Right lobe of liver (tissue), 6 donors: ENCODE data around the gene SH3BGRL2. TPM values are rescaled to one million over a fixed set of nuclear protein-coding genes. Genes with fewer than 3 reads are reported as not detected.

Experiments
- ATAC-seq, 4 donors: fragments of 200-7000 bp; cut with Tn5 transposase; one replicate each; pipeline ENCODE4 v1.9.1; 2020; ENCODE audit warnings: mild to moderate bottlenecking in 4 of 4, moderate library complexity in 4 of 4
- DNase-seq, 3 donors: peaks; one replicate each; pipeline ENCODE4 v3.0.0-alpha.2; 2020
- H3K27ac ChIP-seq, 3 donors: fragments of 200-600 bp; one replicate each; pipeline ENCODE4 v1.8.0; 2022
- H3K27me3 ChIP-seq, 2 donors: fragments of 200-600 bp; one replicate each; pipeline ENCODE4 v1.8.0; 2022
- H3K36me3 ChIP-seq, 4 donors: fragments of 200-600 bp; sonication (generic) in 1 of 4; one replicate each; pipeline versions ENCODE4 v1.5.1 to v1.8.0; 2017 to 2022; ENCODE audit warnings: control low read depth in 1 of 4
- H3K4me1 ChIP-seq, 4 donors: fragments of 200-600 bp; sonication (generic) in 1 of 4; one replicate each; pipeline versions ENCODE4 v1.5.1 to v1.8.0; 2017 to 2022; ENCODE audit warnings: control low read depth in 1 of 4
- H3K4me3 ChIP-seq, 3 donors: fragments of 200-600 bp; one replicate each; pipeline ENCODE4 v1.8.0; 2022
- H3K9me3 ChIP-seq, 4 donors: fragments of 200-600 bp; sonication (generic) in 1 of 4; one replicate each; pipeline versions ENCODE4 v1.5.1 to v1.8.0; 2017 to 2022; ENCODE audit warnings: control low read depth in 1 of 4
- POLR2A ChIP-seq: fragments of 450-650 bp; IDR thresholded peaks from one replicate; pipeline ENCODE4 v1.6.1; 2017; ENCODE audit warnings: antibody characterized with exemption, mild to moderate bottlenecking
- WGBS: methylation state at CpG from one replicate; pipeline ENCODE4 v1.1.6; 2018; ENCODE audit warnings: low coverage, low lambda C conversion rate; ENCODE audit not compliant: insufficient coverage; ENCODE audit errors: missing lambda C conversion rate; 5-methylcytosine and 5-hydroxymethylcytosine counted together
- intact Hi-C, 2 donors: fragments of 100-400 bp; cut with DNase I; formaldehyde crosslinking; loops; one replicate each; pipeline versions ENCODE4 v1.11.2 to v1.14.1; 2022
- total RNA-seq, 6 experiments: library from RNA; depleted of rRNA in 2 of 6; stranded (reverse); fragments of >200 nt in 2 of 6; fragmentation: NEBNext Ultra II Directional in 3 of 6; extraction: Animal tissue kit (Norgen Biotek cat#: 25700) in 3 of 6; gene quantifications; one replicate each; pipeline versions ENCODE4 v1.1.0 to v1.2.4, GENCODE V29; 2016 to 2023
- TF ChIP-seq, protein P1 (sequence below), 4 donors: fragments of 200-600 bp in 3 of 4; fragments of 450-650 bp in 1 of 4; IDR thresholded peaks; one replicate each; pipeline versions ENCODE4 v1.5.1 to v1.8.0; 2016 to 2022; ENCODE audit warnings: antibody characterized with exemption in 4 of 4, mild to moderate bottlenecking in 2 of 4
- donor health status: DM: no; HTN: yes; CAD: no.
- donor health status: DM: no; HTN: no; CAD: no.
- donor health status: DM: no; HTN: no; CAD: no.
- donor health status: DM: no; HTN: yes; CAD: no.
- donor health status: DM: no; HTN: yes; CAD: no.

Gene SH3BGRL2
- total RNA-seq, 6 experiments from 2014 or later = 15.0 to 66.0 (median 39.5) TPM

- Histone ChIP-seq H3K4me3 (no peak overlapping the region), H3K36me3 (no peaks in the 10 kb centered on the region), H3K4me1 (no peaks in the 10 kb centered on the region), H3K27ac (no peak overlapping the region), H3K27me3 (no peaks in the 10 kb centered on the region), H3K9me3 (no peaks in the 10 kb centered on the region)
- WGBS = 89% methylated on average over 4 of the region's 4 CpGs
- intact Hi-C loops = no loop called here
- no peak for ATAC-seq
- TF ChIP-seq, protein P1, sequence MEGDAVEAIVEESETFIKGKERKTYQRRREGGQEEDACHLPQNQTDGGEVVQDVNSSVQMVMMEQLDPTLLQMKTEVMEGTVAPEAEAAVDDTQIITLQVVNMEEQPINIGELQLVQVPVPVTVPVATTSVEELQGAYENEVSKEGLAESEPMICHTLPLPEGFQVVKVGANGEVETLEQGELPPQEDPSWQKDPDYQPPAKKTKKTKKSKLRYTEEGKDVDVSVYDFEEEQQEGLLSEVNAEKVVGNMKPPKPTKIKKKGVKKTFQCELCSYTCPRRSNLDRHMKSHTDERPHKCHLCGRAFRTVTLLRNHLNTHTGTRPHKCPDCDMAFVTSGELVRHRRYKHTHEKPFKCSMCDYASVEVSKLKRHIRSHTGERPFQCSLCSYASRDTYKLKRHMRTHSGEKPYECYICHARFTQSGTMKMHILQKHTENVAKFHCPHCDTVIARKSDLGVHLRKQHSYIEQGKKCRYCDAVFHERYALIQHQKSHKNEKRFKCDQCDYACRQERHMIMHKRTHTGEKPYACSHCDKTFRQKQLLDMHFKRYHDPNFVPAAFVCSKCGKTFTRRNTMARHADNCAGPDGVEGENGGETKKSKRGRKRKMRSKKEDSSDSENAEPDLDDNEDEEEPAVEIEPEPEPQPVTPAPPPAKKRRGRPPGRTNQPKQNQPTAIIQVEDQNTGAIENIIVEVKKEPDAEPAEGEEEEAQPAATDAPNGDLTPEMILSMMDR (IDR thresholded peaks at IDR 0.05) = no peak
- TF ChIP-seq POLR2A = no peak
- no peak for DNase-seq
Measured at GRCh38 chr6:79697430-79697829, 66.3 kb downstream of the SH3BGRL2 start.

GRCh38 chr6:79699606-79700005 lies 68.5 kb downstream of the SH3BGRL2 start:
- DNase-seq (no peak), ATAC-seq (no peak)
- intact Hi-C loops = no loop called here
- 93% methylated on average over 7 of the region's 7 CpGs for WGBS
- H3K27me3 ChIP-seq = no peaks in the 10 kb centered on the region
- no peaks in the 10 kb centered on the region for H3K9me3 ChIP-seq
- H3K36me3 ChIP-seq = no peaks in the 10 kb centered on the region
- no peaks in the 10 kb centered on the region for H3K4me1 ChIP-seq
- no peak for TF ChIP-seq POLR2A
- TF ChIP-seq, protein P1 (IDR thresholded peaks at IDR 0.05) = no peak
- H3K4me3 ChIP-seq = no peak overlapping the region
- no peak overlapping the region for H3K27ac ChIP-seq

DNA sequence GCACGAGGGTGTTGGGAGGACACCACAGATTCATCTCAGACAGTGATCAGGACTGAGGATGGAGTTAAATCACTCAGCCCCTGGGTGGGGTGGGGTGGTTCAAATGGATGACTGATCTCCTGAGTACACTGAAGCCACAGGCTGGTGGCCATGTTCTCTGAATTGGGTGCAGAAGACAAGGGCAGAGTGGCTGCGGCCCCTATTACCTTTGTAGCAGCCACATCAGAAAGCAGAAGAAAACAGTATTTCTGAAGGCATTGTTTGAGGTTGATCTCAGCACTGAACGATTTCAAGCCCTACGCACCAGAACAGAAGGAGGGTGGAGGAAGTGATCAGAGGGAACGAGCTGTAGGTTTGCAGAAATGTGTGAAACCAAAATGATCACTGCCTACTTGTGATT lies 71.6 kb downstream of the SH3BGRL2 start:
- H3K36me3 ChIP-seq = no peaks in the 10 kb centered on the region

DNA sequence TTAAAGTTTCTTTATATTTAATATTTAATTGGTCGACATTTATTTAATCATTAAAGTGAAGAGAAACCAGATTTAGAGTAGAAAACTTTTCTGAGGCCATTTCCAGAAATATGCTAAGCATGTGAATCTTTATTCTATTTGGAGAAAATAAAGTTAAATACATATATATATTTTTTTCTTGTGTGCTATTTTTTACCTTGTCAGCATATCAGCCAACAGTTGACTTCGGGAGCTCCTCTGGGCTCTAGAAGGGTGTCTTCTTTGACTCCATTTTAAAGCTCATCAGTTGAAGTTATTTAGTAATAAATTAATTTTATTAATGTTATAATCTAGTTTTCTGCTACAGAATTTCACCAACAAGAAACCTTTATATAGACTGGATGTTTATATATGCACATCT lies 73.1 kb downstream of the SH3BGRL2 start:
- ATAC-seq (no peak), DNase-seq (no peak)
- intact Hi-C loops = no loop called here
- no peak for TF ChIP-seq POLR2A
- TF ChIP-seq, protein P1 (IDR thresholded peaks at IDR 0.05) = no peak
- no peaks in the 10 kb centered on the region for H3K9me3 ChIP-seq
- 95% methylated on average over 2 of the region's 2 CpGs for WGBS
- H3K27ac ChIP-seq = no peak overlapping the region
- no peaks in the 10 kb centered on the region for H3K36me3 ChIP-seq
- H3K4me3 ChIP-seq = no peak overlapping the region
- H3K4me1 ChIP-seq = no peaks in the 10 kb centered on the region
- no peaks in the 10 kb centered on the region for H3K27me3 ChIP-seq

More for the DNA sequence above, 71.6 kb downstream of the SH3BGRL2 start:
- ATAC-seq (no peak), DNase-seq (no peak)
- no peak overlapping the region for H3K4me3 ChIP-seq
- H3K27ac ChIP-seq = no peak overlapping the region
- H3K4me1 ChIP-seq = no peaks in the 10 kb centered on the region
- H3K9me3 ChIP-seq = no peaks in the 10 kb centered on the region
- WGBS = 64% methylated on average over 5 of the region's 5 CpGs
- intact Hi-C loops = no loop called here
- TF ChIP-seq, protein P1 (IDR thresholded peaks at IDR 0.05) = no peak
- no peaks in the 10 kb centered on the region for H3K27me3 ChIP-seq

GRCh38 chr6:79705456-79705995 lies 74.4 kb downstream of the SH3BGRL2 start:
- 79% methylated on average over 5 of the region's 5 CpGs for WGBS
- ATAC-seq (no peak), DNase-seq (no peak)
- Histone ChIP-seq H3K36me3 (no peaks in the 10 kb centered on the region), H3K9me3 (no peaks in the 10 kb centered on the region), H3K27me3 (no peaks in the 10 kb centered on the region), H3K4me1 (no peaks in the 10 kb centered on the region), H3K27ac (no peak overlapping the region), H3K4me3 (no peak overlapping the region)
- intact Hi-C loops = no loop called here
- TF ChIP-seq POLR2A = no peak
- TF ChIP-seq, protein P1 (IDR thresholded peaks at IDR 0.05) = no peak
